HepG2 (cell line): ENCODE results near the gene SUMO4. TPM values are rescaled to one million over a fixed set of nuclear protein-coding genes. Genes with fewer than 3 reads are reported as not detected.

Experiments used
- ATAC-seq: fragments of 200-7000 bp; cut with Tn5 transposase; 3 replicates; pipeline ENCODE4 v1.9.1; 2020; ENCODE audit warnings: mild to moderate bottlenecking, moderate library complexity
- BruUV-seq: library from RNA; stranded (reverse); fragments of 400-500 nt; replicated peaks from 2 replicates; lab custom pipeline; 2021; lab: Mats Ljungman, UMichigan
- CTCF ChIA-PET: fragments of 300-600 bp; formaldehyde crosslinking; extraction: SDS; loops from one replicate; lab custom pipeline; 2021; ENCODE audit warnings: low total read pairs, inconsistent platforms, low intra/inter-chr PET ratio; lab: Yijun Ruan, JAX
- POLR2A ChIA-PET: fragments of 350-600 bp; sonication (Branson Sonifier 250); formaldehyde crosslinking; loops from one replicate; lab custom pipeline; 2020; ENCODE audit warnings: antibody characterized with exemption, inconsistent platforms; lab: Yijun Ruan, JAX
- DNase-seq: peaks from one replicate; pipeline ENCODE4 v3.0.0-alpha.2; 2015; ENCODE audit warnings: low spot score
- FAIRE-seq: peaks from 3 replicates; lab custom pipeline; 2011; peaks lifted over from hg19 to GRCh38; lab: Jason Lieb, UNC
- H2AFZ ChIP-seq: one replicate; pipeline ENCODE4 v1.6.1; 2011; ENCODE audit warnings: low read length, inconsistent platforms
- H3K27ac ChIP-seq: fragments of 300-600 bp; 3 replicates; pipeline ENCODE4 v1.8.0; 2011; ENCODE audit warnings: mixed run types, mild to moderate bottlenecking, mixed read lengths, low read length, inconsistent platforms; ENCODE audit not compliant: insufficient read depth; ENCODE audit errors: extremely low read length
- H3K27me3 ChIP-seq, 2 experiments: fragments of 200-600 bp in 1 of 2; 2 replicates in 1 of 2; 3 replicates in 1 of 2; pipeline versions ENCODE4 v1.6.0 to v1.8.0; 2011; ENCODE audit warnings: low read length in 2 of 2, mild to moderate bottlenecking in 2 of 2, moderate library complexity in 2 of 2, inconsistent platforms in 1 of 2; ENCODE audit not compliant: insufficient read depth in 2 of 2, control insufficient read depth in 1 of 2
- H3K36me3 ChIP-seq, 2 experiments: fragments of 200-600 bp in 1 of 2; replicated peaks in 1 of 2; 2 replicates in 1 of 2; 3 replicates in 1 of 2; pipeline versions ENCODE4 v1.5.1 to v1.8.0; 2011; ENCODE audit warnings: low read length in 2 of 2, inconsistent platforms in 1 of 2; ENCODE audit not compliant: insufficient read depth in 2 of 2, control insufficient read depth in 1 of 2
- H3K4me1 ChIP-seq: 2 replicates; pipeline ENCODE4 v1.5.1; 2012; ENCODE audit warnings: low read length, inconsistent platforms; ENCODE audit not compliant: insufficient read depth
- H3K4me2 ChIP-seq: 2 replicates; pipeline ENCODE4 v1.6.0; 2011; ENCODE audit warnings: low read depth, low read length, inconsistent platforms
- H3K4me3 ChIP-seq, 3 experiments: fragments of 200-600 bp in 1 of 3; sonication (generic), shearing (Covaris generic) in 1 of 3; replicated peaks in 1 of 3; 2 replicates each; pipeline ENCODE4 v1.5.1; 2011 to 2016; ENCODE audit warnings: low read length in 3 of 3, inconsistent platforms in 2 of 3, low read depth in 2 of 3, mild to moderate bottlenecking in 2 of 3, control low read depth in 1 of 3, mixed read lengths in 1 of 3; ENCODE audit not compliant: insufficient read depth in 1 of 3
- H3K79me2 ChIP-seq: one replicate; pipeline ENCODE4 v1.6.1; 2011; ENCODE audit warnings: low read length, inconsistent platforms; ENCODE audit not compliant: insufficient read depth
- H3K9ac ChIP-seq: 2 replicates; pipeline ENCODE4 v1.6.0; 2011; ENCODE audit warnings: mild to moderate bottlenecking, low read depth, low read length, inconsistent platforms; ENCODE audit not compliant: insufficient read depth
- H3K9me3 ChIP-seq: 2 replicates; pipeline ENCODE4 v1.5.1; 2012; ENCODE audit warnings: mild to moderate bottlenecking, low read length
- H4K20me1 ChIP-seq: 2 replicates; pipeline ENCODE4 v1.6.0; 2011; ENCODE audit warnings: inconsistent platforms, mild to moderate bottlenecking, low read length, moderate library complexity; ENCODE audit not compliant: insufficient read depth
- KDM5A ChIP-seq: fragments of 200-600 bp; sonication (generic); IDR thresholded peaks from 2 replicates; pipeline ENCODE4 v1.7.0; 2018; ENCODE audit warnings: antibody characterized with exemption, mild to moderate bottlenecking, low read length, borderline replicate concordance
- PITX1 ChIP-seq: sonication (generic); formaldehyde crosslinking; IDR thresholded peaks from 2 replicates; pipeline ENCODE4 v1.5.1; 2020; ENCODE audit warnings: mild to moderate bottlenecking, missing genetic modification reagents
- RFX3 ChIP-seq: IDR thresholded peaks from 2 replicates; pipeline ENCODE4 v1.6.1; 2016; ENCODE audit warnings: missing biosample characterization, missing genetic modification reagents
- SMARCC2 ChIP-seq: fragments of 450-650 bp; IDR thresholded peaks from 2 replicates; pipeline ENCODE4 v1.6.1; 2017; ENCODE audit warnings: antibody characterized with exemption, mild to moderate bottlenecking
- ZNF816 ChIP-seq: sonication (generic); formaldehyde crosslinking; IDR thresholded peaks from 2 replicates; pipeline ENCODE4 v1.8.0; 2022; ENCODE audit warnings: missing genetic modification reagents, mild to moderate bottlenecking, borderline replicate concordance
- in situ Hi-C: cut with HindIII; loops from 2 replicates; pipeline ENCODE4 v1.10.0; 2017; ENCODE audit warnings: low pct_unique_long_range_greater_than_20kb; ENCODE audit not compliant: extremely low pct_ligation_motif_present
- intact Hi-C: fragments of 100-400 bp; cut with micrococcal nuclease; formaldehyde crosslinking; loops from one replicate; pipeline ENCODE4 v1.10.0; 2022; ENCODE audit not compliant: unreplicated experiment
- polyA plus RNA-seq, 8 experiments: library from polyadenylated mRNA; depleted of rRNA in 3 of 8; stranded (reverse) in 7 of 8; unstranded in 1 of 8; fragments of >200 nt; fragmentation: Illumina TruSeq in 4 of 8; extraction: Trizol in 4 of 8; gene quantifications; 2 replicates each; pipeline versions ENCODE4 v1.2.1 to v1.2.3, GENCODE V29; 2011 to 2016; ENCODE audit warnings: low read depth in 4 of 8, missing spikeins in 1 of 8, mixed read lengths in 1 of 8; ENCODE audit not compliant: insufficient read depth in 1 of 8
- total RNA-seq, 5 experiments: library from RNA; depleted of rRNA; stranded (reverse); fragments of >200 nt; fragmentation: Illumina TruSeq; extraction: Trizol; gene quantifications; 2 replicates each; pipeline ENCODE4 v1.2.3, GENCODE V29; 2016; ENCODE audit warnings: low read depth in 1 of 5
- TF ChIP-seq, protein P1 (sequence below): sonication (generic); formaldehyde crosslinking; IDR thresholded peaks from 2 replicates; pipeline ENCODE4 v1.5.0; 2020; ENCODE audit warnings: mild to moderate bottlenecking, missing genetic modification reagents
- TF ChIP-seq, protein P2 (sequence below): IDR thresholded peaks from 2 replicates; pipeline ENCODE4 v1.6.1; 2012; ENCODE audit warnings: low read depth, low read length, improper control_type of control experiment
- TF ChIP-seq, protein P3 (sequence below): sonication (generic); formaldehyde crosslinking; IDR thresholded peaks from 2 replicates; pipeline ENCODE4 v1.8.1; 2022; ENCODE audit warnings: low read depth, mild to moderate bottlenecking, missing genetic modification reagents
- TF ChIP-seq, protein P4 (sequence below): sonication (generic); formaldehyde crosslinking; IDR thresholded peaks from 2 replicates; pipeline ENCODE4 v1.5.1; 2020; ENCODE audit warnings: missing genetic modification reagents, mild to moderate bottlenecking, borderline replicate concordance

The SUMO4 gene
- total and polyA plus RNA-seq, 2 of the 13 experiments (the other 11 are each of a cell fraction or from before 2014, with no cell fraction given) = 0.22 to 1.2 TPM

DNA sequence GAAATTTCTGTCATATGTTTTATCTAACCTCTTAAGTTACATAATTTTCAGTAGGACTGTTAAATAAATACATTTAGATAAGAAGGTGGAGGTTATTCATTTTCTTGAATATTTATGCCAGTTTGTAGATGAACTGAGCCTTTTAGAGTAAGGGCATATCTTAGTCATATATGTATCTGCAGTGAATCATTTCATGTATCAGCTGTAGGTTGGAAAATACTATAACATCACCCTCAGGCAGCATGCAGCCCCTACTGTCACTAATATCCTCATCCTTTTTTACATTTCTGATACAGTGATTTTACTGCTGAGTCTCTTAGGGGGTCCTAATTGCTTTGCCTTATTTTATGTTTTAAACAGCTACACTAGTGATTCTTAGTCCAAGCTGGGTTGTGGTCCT lies 19.5 kb upstream of the SUMO4 start:
- Histone ChIP-seq H3K4me1 (no peaks in the 10 kb centered on the region), H3K9ac (no peak overlapping the region), H3K4me2 (no peak overlapping the region), H4K20me1 (no peaks in the 10 kb centered on the region), H3K27ac (no peak overlapping the region), H3K79me2 (no peaks in the 10 kb centered on the region), H2AFZ (no peak overlapping the region), H3K36me3 (peaks cover 21 to 42% of the 10 kb centered on the region in 2 experiments), H3K9me3 (no peaks in the 10 kb centered on the region), H3K4me3 (no peak overlapping the region), H3K27me3 (no peaks in the 10 kb centered on the region)
- ChIA-PET POLR2A (no interaction called here), CTCF (no interaction called here)
- no TSS peak for BruUV-seq
- no peak for TF ChIP-seq SMARCC2
- no peak for TF ChIP-seq KDM5A
- no peak for TF ChIP-seq PITX1 (CRISPR knock-in tag)
- TF ChIP-seq, protein P1, sequence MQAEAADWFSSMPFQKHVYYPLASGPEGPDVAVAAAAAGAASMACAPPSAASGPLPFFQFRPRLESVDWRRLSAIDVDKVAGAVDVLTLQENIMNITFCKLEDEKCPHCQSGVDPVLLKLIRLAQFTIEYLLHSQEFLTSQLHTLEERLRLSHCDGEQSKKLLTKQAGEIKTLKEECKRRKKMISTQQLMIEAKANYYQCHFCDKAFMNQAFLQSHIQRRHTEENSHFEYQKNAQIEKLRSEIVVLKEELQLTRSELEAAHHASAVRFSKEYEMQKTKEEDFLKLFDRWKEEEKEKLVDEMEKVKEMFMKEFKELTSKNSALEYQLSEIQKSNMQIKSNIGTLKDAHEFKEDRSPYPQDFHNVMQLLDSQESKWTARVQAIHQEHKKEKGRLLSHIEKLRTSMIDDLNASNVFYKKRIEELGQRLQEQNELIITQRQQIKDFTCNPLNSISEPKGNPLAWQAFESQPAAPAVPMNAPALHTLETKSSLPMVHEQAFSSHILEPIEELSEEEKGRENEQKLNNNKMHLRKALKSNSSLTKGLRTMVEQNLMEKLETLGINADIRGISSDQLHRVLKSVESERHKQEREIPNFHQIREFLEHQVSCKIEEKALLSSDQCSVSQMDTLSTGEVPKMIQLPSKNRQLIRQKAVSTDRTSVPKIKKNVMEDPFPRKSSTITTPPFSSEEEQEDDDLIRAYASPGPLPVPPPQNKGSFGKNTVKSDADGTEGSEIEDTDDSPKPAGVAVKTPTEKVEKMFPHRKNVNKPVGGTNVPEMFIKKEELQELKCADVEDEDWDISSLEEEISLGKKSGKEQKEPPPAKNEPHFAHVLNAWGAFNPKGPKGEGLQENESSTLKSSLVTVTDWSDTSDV (CRISPR knock-in tag) = no peak
- TF ChIP-seq, protein P2, sequence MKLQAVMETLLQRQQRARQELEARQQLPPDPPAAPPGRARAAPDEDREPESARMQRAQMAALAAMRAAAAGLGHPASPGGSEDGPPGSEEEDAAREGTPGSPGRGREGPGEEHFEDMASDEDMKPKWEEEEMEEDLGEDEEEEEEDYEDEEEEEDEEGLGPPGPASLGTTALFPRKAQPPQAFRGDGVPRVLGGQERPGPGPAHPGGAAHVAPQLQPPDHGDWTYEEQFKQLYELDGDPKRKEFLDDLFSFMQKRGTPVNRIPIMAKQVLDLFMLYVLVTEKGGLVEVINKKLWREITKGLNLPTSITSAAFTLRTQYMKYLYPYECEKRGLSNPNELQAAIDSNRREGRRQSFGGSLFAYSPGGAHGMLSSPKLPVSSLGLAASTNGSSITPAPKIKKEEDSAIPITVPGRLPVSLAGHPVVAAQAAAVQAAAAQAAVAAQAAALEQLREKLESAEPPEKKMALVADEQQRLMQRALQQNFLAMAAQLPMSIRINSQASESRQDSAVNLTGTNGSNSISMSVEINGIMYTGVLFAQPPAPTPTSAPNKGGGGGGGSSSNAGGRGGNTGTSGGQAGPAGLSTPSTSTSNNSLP = no peak
- TF ChIP-seq, protein P3, sequence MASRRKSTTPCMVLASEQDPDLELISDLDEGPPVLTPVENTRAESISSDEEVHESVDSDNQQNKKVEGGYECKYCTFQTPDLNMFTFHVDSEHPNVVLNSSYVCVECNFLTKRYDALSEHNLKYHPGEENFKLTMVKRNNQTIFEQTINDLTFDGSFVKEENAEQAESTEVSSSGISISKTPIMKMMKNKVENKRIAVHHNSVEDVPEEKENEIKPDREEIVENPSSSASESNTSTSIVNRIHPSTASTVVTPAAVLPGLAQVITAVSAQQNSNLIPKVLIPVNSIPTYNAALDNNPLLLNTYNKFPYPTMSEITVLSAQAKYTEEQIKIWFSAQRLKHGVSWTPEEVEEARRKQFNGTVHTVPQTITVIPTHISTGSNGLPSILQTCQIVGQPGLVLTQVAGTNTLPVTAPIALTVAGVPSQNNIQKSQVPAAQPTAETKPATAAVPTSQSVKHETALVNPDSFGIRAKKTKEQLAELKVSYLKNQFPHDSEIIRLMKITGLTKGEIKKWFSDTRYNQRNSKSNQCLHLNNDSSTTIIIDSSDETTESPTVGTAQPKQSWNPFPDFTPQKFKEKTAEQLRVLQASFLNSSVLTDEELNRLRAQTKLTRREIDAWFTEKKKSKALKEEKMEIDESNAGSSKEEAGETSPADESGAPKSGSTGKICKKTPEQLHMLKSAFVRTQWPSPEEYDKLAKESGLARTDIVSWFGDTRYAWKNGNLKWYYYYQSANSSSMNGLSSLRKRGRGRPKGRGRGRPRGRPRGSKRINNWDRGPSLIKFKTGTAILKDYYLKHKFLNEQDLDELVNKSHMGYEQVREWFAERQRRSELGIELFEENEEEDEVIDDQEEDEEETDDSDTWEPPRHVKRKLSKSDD (CRISPR knock-in tag) = no peak
- TF ChIP-seq, protein P4, sequence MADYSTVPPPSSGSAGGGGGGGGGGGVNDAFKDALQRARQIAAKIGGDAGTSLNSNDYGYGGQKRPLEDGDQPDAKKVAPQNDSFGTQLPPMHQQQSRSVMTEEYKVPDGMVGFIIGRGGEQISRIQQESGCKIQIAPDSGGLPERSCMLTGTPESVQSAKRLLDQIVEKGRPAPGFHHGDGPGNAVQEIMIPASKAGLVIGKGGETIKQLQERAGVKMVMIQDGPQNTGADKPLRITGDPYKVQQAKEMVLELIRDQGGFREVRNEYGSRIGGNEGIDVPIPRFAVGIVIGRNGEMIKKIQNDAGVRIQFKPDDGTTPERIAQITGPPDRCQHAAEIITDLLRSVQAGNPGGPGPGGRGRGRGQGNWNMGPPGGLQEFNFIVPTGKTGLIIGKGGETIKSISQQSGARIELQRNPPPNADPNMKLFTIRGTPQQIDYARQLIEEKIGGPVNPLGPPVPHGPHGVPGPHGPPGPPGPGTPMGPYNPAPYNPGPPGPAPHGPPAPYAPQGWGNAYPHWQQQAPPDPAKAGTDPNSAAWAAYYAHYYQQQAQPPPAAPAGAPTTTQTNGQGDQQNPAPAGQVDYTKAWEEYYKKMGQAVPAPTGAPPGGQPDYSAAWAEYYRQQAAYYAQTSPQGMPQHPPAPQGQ (CRISPR knock-in tag) = no peak
- TF ChIP-seq RFX3 = no peak
- no peak for TF ChIP-seq ZNF816 (CRISPR knock-in tag)
- intact Hi-C loops (no loop called here), in situ Hi-C loops (no loop called here)
- FAIRE-seq (no peak), DNase-seq (no peak), ATAC-seq (no peak)
